IMR-90 (cell line): ENCODE results near the gene FAM174B.

ENCODE experiments used
- BHLHE40 ChIP-seq: fragments of 150-350 bp; IDR thresholded peaks from 2 replicates; pipeline ENCODE4 v1.6.1; 2016; ENCODE audit warnings: mild to moderate bottlenecking, low read depth, low read length
- CTCF ChIP-seq: conservative IDR thresholded peaks from 2 replicates; pipeline ENCODE4 v1.5.1; 2012; ENCODE audit warnings: mild to moderate bottlenecking, low read depth, low read length, improper control_type of control experiment
- POLR2A ChIP-seq: IDR thresholded peaks from 2 replicates; pipeline ENCODE4 v1.6.1; 2012; ENCODE audit warnings: mild to moderate bottlenecking, low read depth, low read length
- RFX5 ChIP-seq: IDR thresholded peaks from 2 replicates; pipeline ENCODE4 v1.8.0; 2012; ENCODE audit warnings: low read depth, mild to moderate bottlenecking, low read length, moderate library complexity
- SMC3 ChIP-seq: fragments of 150-350 bp; IDR thresholded peaks from 2 replicates; pipeline ENCODE4 v1.6.1; 2016; ENCODE audit warnings: low read depth, mild to moderate bottlenecking, antibody characterized with exemption, low read length, moderate library complexity

- TF ChIP-seq CTCF (no peak), POLR2A (no peak), SMC3 (no peak), BHLHE40 (no peak), RFX5 (no peak)
These were observed 36.2 kb downstream of the FAM174B start for GRCh38 chr15:92619145-92620101.
